OCI-LY3 (cell line): ENCODE data around the gene ZNF786.
"Not testable (repeated sequence)": the region's sequence is repeated elsewhere in the genome, so short reads cannot be mapped to it uniquely, and the experiment has no call there.

Source experiments
- H2AFZ ChIP-seq: fragments of 200-600, 300-600 bp; shearing (Covaris generic); 2 replicates; pipeline ENCODE4 v1.6.0; 2014; ENCODE audit warnings: antibody characterized with exemption, low read depth, low read length
- H3K27ac ChIP-seq: fragments of 200-600, 300-600 bp; sonication (generic); 2 replicates; pipeline ENCODE4 v1.5.1; 2014; ENCODE audit warnings: mild to moderate bottlenecking, low read length, moderate library complexity, mixed read lengths
- H3K27me3 ChIP-seq: fragments of 200-600, 300-600 bp; sonication (generic); 2 replicates; pipeline ENCODE4 v1.6.1; 2014; ENCODE audit warnings: low read depth, low read length, mixed read lengths
- H3K36me3 ChIP-seq: fragments of 200-600, 300-600 bp; sonication (generic); replicated peaks from 2 replicates; pipeline ENCODE3; 2014; ENCODE audit warnings: low read depth, low read length, mixed read lengths
- H3K4me1 ChIP-seq: fragments of 300-600, 200-600 bp; sonication (generic); 2 replicates; pipeline ENCODE4 v1.6.1; 2014; ENCODE audit warnings: low read length, mixed read lengths
- H3K4me2 ChIP-seq: fragments of 200-600, 300-600 bp; sonication (generic); 2 replicates; pipeline ENCODE4 v1.6.1; 2014; ENCODE audit warnings: low read length, mixed read lengths
- H3K4me3 ChIP-seq: fragments of 300-600, 200-600 bp; sonication (generic); 2 replicates; pipeline ENCODE4 v1.5.1; 2014; ENCODE audit warnings: antibody characterized with exemption, mild to moderate bottlenecking, low read length, moderate library complexity
- H3K79me2 ChIP-seq: fragments of 300-600, 200-600 bp; shearing (Covaris generic); 2 replicates; pipeline ENCODE4 v1.6.1; 2014; ENCODE audit warnings: mild to moderate bottlenecking, low read length, mixed read lengths
- H3K9ac ChIP-seq: fragments of 300-600, 200-600 bp; shearing (Covaris generic); 2 replicates; pipeline ENCODE4 v1.6.0; 2014; ENCODE audit warnings: mild to moderate bottlenecking, low read length, moderate library complexity
- H3K9me3 ChIP-seq: fragments of 200-600, 300-600 bp; shearing (Covaris generic); 2 replicates; pipeline ENCODE4 v1.6.1; 2014; ENCODE audit warnings: low read length, mixed read lengths; ENCODE audit not compliant: insufficient read depth
- H4K20me1 ChIP-seq: fragments of 200-600, 300-600 bp; sonication (generic); 2 replicates; pipeline ENCODE4 v1.6.1; 2016; ENCODE audit warnings: low read length, mixed read lengths; ENCODE audit not compliant: insufficient read depth
- CTCF ChIP-seq: fragments of 200-600, 300-600 bp; sonication (generic); IDR thresholded peaks from 2 replicates; pipeline ENCODE4 v1.5.1; 2014; ENCODE audit warnings: antibody characterized with exemption, low read length, low read depth
- EZH2phosphoT487 ChIP-seq: fragments of 200-600 bp; shearing (Covaris generic); IDR thresholded peaks from 2 replicates; pipeline ENCODE4 v1.6.1; 2018; ENCODE audit warnings: antibody characterized with exemption, mixed run types, low read depth

The ZNF786 gene

GRCh38 chr7:149093228-149093627, 2.7 kb upstream of the ZNF786 start:
- no peaks in the 10 kb centered on the region for H3K36me3 ChIP-seq
- no peak overlapping the region for H2AFZ ChIP-seq
- peaks cover 32% of the 10 kb centered on the region for H3K4me1 ChIP-seq
- peak overlapping the region; percentile 59 for H3K4me2 ChIP-seq
- no peaks in the 10 kb centered on the region for H4K20me1 ChIP-seq
- TF ChIP-seq EZH2phosphoT487 (no peak), CTCF (no peak)
- no peaks in the 10 kb centered on the region for H3K9me3 ChIP-seq
- peak overlapping the region; percentile 46; the same call in 1 of the 2 replicates for H3K9ac ChIP-seq
- H3K27ac ChIP-seq: peak overlapping the region; percentile 93
- peaks cover 19% of the 10 kb centered on the region for H3K79me2 ChIP-seq
- H3K27me3 ChIP-seq: no peaks in the 10 kb centered on the region
- H3K4me3 ChIP-seq: peak overlapping the region; percentile 36

GRCh38 chr7:149092244-149092643, 1.7 kb upstream of the ZNF786 start:
- H3K36me3 ChIP-seq, H4K20me1 ChIP-seq, H3K27me3 ChIP-seq, H2AFZ ChIP-seq, H3K9me3 ChIP-seq: not testable (repeated sequence)
- Histone ChIP-seq H3K4me2 (peak overlapping the region; percentile 59), H3K79me2 (peaks cover 24% of the 10 kb centered on the region), H3K27ac (peak overlapping the region; percentile 93), H3K4me3 (0 out of 2 replicates have a peak overlapping the region, but pooled peaks have one; percentile 36), H3K9ac (peak overlapping the region; percentile 45; the same call in 1 of the 2 replicates), H3K4me1 (peaks cover 32% of the 10 kb centered on the region)

- Histone ChIP-seq H3K9me3 (peaks cover 4% of the 10 kb centered on the region; the same call in 1 of the 2 replicates), H3K79me2 (peaks cover 37% of the 10 kb centered on the region), H3K4me1 (peaks cover 11% of the 10 kb centered on the region; the same call in 1 of the 2 replicates), H3K9ac (no peak overlapping the region), H2AFZ (no peak overlapping the region), H3K4me3 (no peak overlapping the region), H3K27me3 (no peaks in the 10 kb centered on the region), H3K36me3 (peaks cover 29% of the 10 kb centered on the region), H3K4me2 (no peak overlapping the region), H4K20me1 (no peaks in the 10 kb centered on the region), H3K27ac (no peak overlapping the region)
- TF ChIP-seq EZH2phosphoT487: no peak
- no peak for TF ChIP-seq CTCF
Measured at GRCh38 chr7:149087376-149087775, 3.1 kb downstream of the ZNF786 start.

GRCh38 chr7:149085866-149086265, 4.7 kb downstream of the ZNF786 start:
- H3K9ac ChIP-seq: no peak overlapping the region

More at GRCh38 chr7:149085866-149086265, 4.7 kb downstream of the ZNF786 start:
- Histone ChIP-seq H3K4me1 (0 out of 2 replicates have a peak, but pooled peaks cover 4% of the 10 kb centered on the region), H3K27ac (no peak overlapping the region), H3K27me3 (no peaks in the 10 kb centered on the region), H2AFZ (no peak overlapping the region), H4K20me1 (no peaks in the 10 kb centered on the region), H3K9me3 (peaks cover 4% of the 10 kb centered on the region; the same call in 1 of the 2 replicates), H3K79me2 (peaks cover 37% of the 10 kb centered on the region), H3K36me3 (peaks cover 29% of the 10 kb centered on the region), H3K4me2 (no peak overlapping the region), H3K4me3 (no peak overlapping the region)
- TF ChIP-seq CTCF: no peak
- TF ChIP-seq EZH2phosphoT487: no peak
